ENCODE data around the gene RRP9.

DNA sequence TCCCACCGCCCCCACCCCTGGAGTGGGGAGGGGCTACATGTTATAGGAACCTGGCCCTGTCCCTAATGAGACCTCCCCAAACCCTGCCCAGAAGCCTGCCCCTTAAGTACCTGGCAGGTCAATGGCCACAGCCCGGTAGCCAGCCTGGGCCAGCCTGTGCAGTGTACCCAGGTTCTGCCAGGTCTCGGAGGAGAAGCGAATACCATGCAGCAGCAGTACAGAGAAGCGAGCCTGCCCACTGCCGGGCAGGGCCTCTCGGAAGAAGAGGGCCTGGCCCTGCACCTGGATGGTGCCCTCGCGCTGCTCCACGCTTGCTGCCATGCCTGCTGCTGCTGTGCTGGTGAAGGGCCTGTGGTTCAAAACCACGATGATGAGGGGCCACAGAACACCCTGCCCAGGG is 29.6 kb upstream of the RRP9 start:
- no peak for TF ChIP-seq TAF1 (IDR thresholded peaks at IDR 0.05; ENCODE audit: low read depth, low read length)
- TF ChIP-seq POLR2A (IDR thresholded peaks at IDR 0.05; ENCODE audit: low read depth, low read length) = no peak
- no peak for TF ChIP-seq POLR2AphosphoS5 (IDR thresholded peaks at IDR 0.05; ENCODE audit: low read depth, low read length)
